ENCODE results near the gene ZNF622.

Gene ZNF622

GRCh38 chr5:16428359-16428758 is 37.2 kb downstream of the ZNF622 start:
- DNase-seq, result no peak

- no peak for DNase-seq
Measured at GRCh38 chr5:16427587-16427986, 38.0 kb downstream of the ZNF622 start.

GRCh38 chr5:16418471-16418922 is 47.1 kb downstream of the ZNF622 start:
- no peak for DNase-seq

GRCh38 chr5:16417398-16418074 is 48.1 kb downstream of the ZNF622 start:
- DNase-seq, result no peak

- no peak for DNase-seq
Measured at GRCh38 chr5:16414861-16415260, 50.7 kb downstream of the ZNF622 start.

GRCh38 chr5:16413166-16413860 is 52.3 kb downstream of the ZNF622 start:
- no peak for DNase-seq

GRCh38 chr5:16412556-16412955 is 53.0 kb downstream of the ZNF622 start:
- DNase-seq, result no peak

GRCh38 chr5:16411741-16412455 is 53.7 kb downstream of the ZNF622 start:
- DNase-seq, result no peak

- no peak for DNase-seq
Measured at GRCh38 chr5:16411235-16411634, 54.4 kb downstream of the ZNF622 start.

GRCh38 chr5:16410338-16410737 is 55.3 kb downstream of the ZNF622 start:
- no peak for DNase-seq

GRCh38 chr5:16406630-16407029 is 59.0 kb downstream of the ZNF622 start:
- DNase-seq, result no peak

- DNase-seq, result no peak
Measured at GRCh38 chr5:16406023-16406422, 59.6 kb downstream of the ZNF622 start.
